ENCODE results near the gene ART3. TPM values are rescaled to one million over a fixed set of nuclear protein-coding genes. Genes with fewer than 3 reads are reported as not detected.

ART3 gene
- total RNA-seq, 1 donor from 2014 or later: 0.40 TPM

GRCh38 chr4:76060506-76060905 lies 14.0 kb upstream of the ART3 start:
- no peak for DNase-seq (ENCODE audit: low spot score)
- Mint-ChIP-seq H3K4me1 (ENCODE audit: low read depth) (no peaks in the 10 kb centered on the region), H3K36me3 (ENCODE audit: low read depth) (no peaks in the 10 kb centered on the region), H3K27ac (ENCODE audit: unreplicated experiment) (no peak overlapping the region), H3K9me3 (ENCODE audit: low read depth) (no peaks in the 10 kb centered on the region), H3K4me3 (ENCODE audit: unreplicated experiment) (no peak overlapping the region), H3K27me3 (ENCODE audit: low read depth) (peaks cover 40% of the 10 kb centered on the region)
- TF ChIP-seq, protein P1, sequence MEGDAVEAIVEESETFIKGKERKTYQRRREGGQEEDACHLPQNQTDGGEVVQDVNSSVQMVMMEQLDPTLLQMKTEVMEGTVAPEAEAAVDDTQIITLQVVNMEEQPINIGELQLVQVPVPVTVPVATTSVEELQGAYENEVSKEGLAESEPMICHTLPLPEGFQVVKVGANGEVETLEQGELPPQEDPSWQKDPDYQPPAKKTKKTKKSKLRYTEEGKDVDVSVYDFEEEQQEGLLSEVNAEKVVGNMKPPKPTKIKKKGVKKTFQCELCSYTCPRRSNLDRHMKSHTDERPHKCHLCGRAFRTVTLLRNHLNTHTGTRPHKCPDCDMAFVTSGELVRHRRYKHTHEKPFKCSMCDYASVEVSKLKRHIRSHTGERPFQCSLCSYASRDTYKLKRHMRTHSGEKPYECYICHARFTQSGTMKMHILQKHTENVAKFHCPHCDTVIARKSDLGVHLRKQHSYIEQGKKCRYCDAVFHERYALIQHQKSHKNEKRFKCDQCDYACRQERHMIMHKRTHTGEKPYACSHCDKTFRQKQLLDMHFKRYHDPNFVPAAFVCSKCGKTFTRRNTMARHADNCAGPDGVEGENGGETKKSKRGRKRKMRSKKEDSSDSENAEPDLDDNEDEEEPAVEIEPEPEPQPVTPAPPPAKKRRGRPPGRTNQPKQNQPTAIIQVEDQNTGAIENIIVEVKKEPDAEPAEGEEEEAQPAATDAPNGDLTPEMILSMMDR (IDR thresholded peaks at IDR 0.05): no peak

- no peak overlapping the region for H3K27ac Mint-ChIP-seq (ENCODE audit: unreplicated experiment)
- no peaks in the 10 kb centered on the region for H3K9me3 Mint-ChIP-seq (ENCODE audit: low read depth)
- no peaks in the 10 kb centered on the region for H3K4me1 Mint-ChIP-seq (ENCODE audit: low read depth)
- no peak overlapping the region for H3K4me3 Mint-ChIP-seq (ENCODE audit: unreplicated experiment)
- peaks cover 31% of the 10 kb centered on the region for H3K27me3 Mint-ChIP-seq (ENCODE audit: low read depth)
- no peak for DNase-seq (ENCODE audit: low spot score)
- H3K36me3 Mint-ChIP-seq (ENCODE audit: low read depth): no peaks in the 10 kb centered on the region
- TF ChIP-seq, protein P1 (IDR thresholded peaks at IDR 0.05): no peak
Measured at GRCh38 chr4:76061421-76061820, 13.1 kb upstream of the ART3 start.

DNA sequence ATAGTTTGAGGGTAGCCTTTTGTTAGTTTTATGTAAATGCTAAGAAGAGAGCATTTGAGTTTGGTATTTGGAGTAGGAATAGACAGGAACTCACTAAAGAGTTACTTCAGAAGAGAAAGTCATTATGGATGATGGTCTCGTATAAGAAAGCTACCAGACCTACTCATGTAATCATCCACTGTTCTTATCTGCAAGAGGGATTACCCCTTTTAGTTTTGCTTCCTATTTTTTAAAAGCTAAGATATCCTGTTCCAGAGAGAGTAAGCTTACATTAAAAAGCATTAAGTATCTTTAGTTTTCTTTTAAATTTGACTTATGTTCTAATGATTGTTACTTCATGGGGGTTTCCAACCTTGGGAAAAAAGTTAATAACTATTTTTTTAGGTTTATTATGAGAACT lies 12.5 kb upstream of the ART3 start:
- Mint-ChIP-seq H3K4me3 (ENCODE audit: unreplicated experiment) (no peak overlapping the region), H3K27ac (ENCODE audit: unreplicated experiment) (no peak overlapping the region), H3K27me3 (ENCODE audit: low read depth) (peaks cover 28% of the 10 kb centered on the region), H3K4me1 (ENCODE audit: low read depth) (no peaks in the 10 kb centered on the region), H3K9me3 (ENCODE audit: low read depth) (no peaks in the 10 kb centered on the region), H3K36me3 (ENCODE audit: low read depth) (no peaks in the 10 kb centered on the region)
- no peak for DNase-seq (ENCODE audit: low spot score)
- TF ChIP-seq, protein P1 (IDR thresholded peaks at IDR 0.05): no peak

GRCh38 chr4:76066546-76066945 lies 8.0 kb upstream of the ART3 start:
- Mint-ChIP-seq H3K4me1 (ENCODE audit: low read depth) (no peaks in the 10 kb centered on the region), H3K9me3 (ENCODE audit: low read depth) (no peaks in the 10 kb centered on the region), H3K4me3 (ENCODE audit: unreplicated experiment) (no peak overlapping the region), H3K27ac (ENCODE audit: unreplicated experiment) (no peak overlapping the region), H3K36me3 (ENCODE audit: low read depth) (no peaks in the 10 kb centered on the region), H3K27me3 (ENCODE audit: low read depth) (peaks cover 4% of the 10 kb centered on the region)
- DNase-seq (ENCODE audit: low spot score): no peak
- TF ChIP-seq, protein P1 (IDR thresholded peaks at IDR 0.05): no peak

- no peak overlapping the region for H3K4me3 Mint-ChIP-seq (ENCODE audit: unreplicated experiment)
- H3K27me3 Mint-ChIP-seq (ENCODE audit: low read depth): no peaks in the 10 kb centered on the region
- no peak overlapping the region for H3K27ac Mint-ChIP-seq (ENCODE audit: unreplicated experiment)
Measured at GRCh38 chr4:76067652-76068286, 6.7 kb upstream of the ART3 start.

More at GRCh38 chr4:76067652-76068286, 6.7 kb upstream of the ART3 start:
- H3K9me3 Mint-ChIP-seq (ENCODE audit: low read depth): no peaks in the 10 kb centered on the region
- TF ChIP-seq, protein P1 (IDR thresholded peaks at IDR 0.05): peak; percentile 96
- H3K4me1 Mint-ChIP-seq (ENCODE audit: low read depth): no peaks in the 10 kb centered on the region
- DNase-seq (ENCODE audit: low spot score): no peak
- H3K36me3 Mint-ChIP-seq (ENCODE audit: low read depth): no peaks in the 10 kb centered on the region
